ENCODE measurements around the gene PPFIA1. TPM values are rescaled to one million over a fixed set of nuclear protein-coding genes. Genes with fewer than 3 reads are reported as not detected.

The PPFIA1 gene
- total RNA-seq, 1 experiment from 2014 or later, result 63.4 TPM

DNA sequence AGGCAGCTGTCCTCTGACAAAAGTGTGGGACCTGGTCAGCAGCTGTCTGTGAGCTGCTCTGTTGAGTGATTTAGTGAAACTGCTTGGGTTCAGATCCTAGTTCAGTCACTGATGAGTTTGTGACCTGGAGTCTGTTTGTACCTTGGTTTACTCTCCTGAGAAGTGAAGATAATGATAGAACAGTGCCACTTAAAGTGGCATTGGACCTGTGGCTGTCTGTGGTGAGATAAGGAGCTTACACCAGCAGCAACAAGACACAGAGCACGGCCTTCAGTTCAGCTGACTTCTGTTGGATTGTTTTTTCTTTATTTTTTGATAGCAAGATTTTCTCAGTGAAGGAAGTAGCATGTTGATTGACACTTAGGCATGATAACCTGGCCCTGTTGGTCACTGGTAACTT is 81.6 kb downstream of the PPFIA1 start:
- no peak for DNase-seq
- no peak overlapping the region for H3K4me2 ChIP-seq (ENCODE audit: insufficient read depth, insufficient read length, low read length)
- H3K4me3 Mint-ChIP-seq, result no peak overlapping the region
- H3K4ac ChIP-seq (ENCODE audit: low read depth, low read length), result no peak overlapping the region
- no peak overlapping the region; a peak in 1 of 7 replicates for H3K27ac Mint-ChIP-seq
- H3K79me2 ChIP-seq (ENCODE audit: insufficient read depth, low read length), result no peaks in the 10 kb centered on the region
- no peaks in the 10 kb centered on the region for H4K20me1 ChIP-seq (ENCODE audit: control insufficient read depth, insufficient read depth, insufficient read length)
- H2BK5ac ChIP-seq (ENCODE audit: insufficient read length, low read length), result no peak overlapping the region
- H2BK15ac ChIP-seq (ENCODE audit: low read depth, low read length), result no peak overlapping the region
- no peaks in the 10 kb centered on the region for H3K4me1 ChIP-seq (ENCODE audit: insufficient read depth, low read length)
- no peak overlapping the region for H3K9ac ChIP-seq (ENCODE audit: extremely low read depth, insufficient read length, low read length)
- H3K56ac ChIP-seq (ENCODE audit: insufficient read length, low read depth, low read length), result no peak overlapping the region
- no peak overlapping the region for H2BK120ac ChIP-seq (ENCODE audit: low read depth, low read length, poor library complexity, severe bottlenecking)
- H2BK12ac ChIP-seq (ENCODE audit: insufficient read length, low read depth, low read length), result no peak overlapping the region
- no peak overlapping the region for H3K18ac ChIP-seq (ENCODE audit: insufficient read length, low read depth, low read length)
- TF ChIP-seq, protein P1, sequence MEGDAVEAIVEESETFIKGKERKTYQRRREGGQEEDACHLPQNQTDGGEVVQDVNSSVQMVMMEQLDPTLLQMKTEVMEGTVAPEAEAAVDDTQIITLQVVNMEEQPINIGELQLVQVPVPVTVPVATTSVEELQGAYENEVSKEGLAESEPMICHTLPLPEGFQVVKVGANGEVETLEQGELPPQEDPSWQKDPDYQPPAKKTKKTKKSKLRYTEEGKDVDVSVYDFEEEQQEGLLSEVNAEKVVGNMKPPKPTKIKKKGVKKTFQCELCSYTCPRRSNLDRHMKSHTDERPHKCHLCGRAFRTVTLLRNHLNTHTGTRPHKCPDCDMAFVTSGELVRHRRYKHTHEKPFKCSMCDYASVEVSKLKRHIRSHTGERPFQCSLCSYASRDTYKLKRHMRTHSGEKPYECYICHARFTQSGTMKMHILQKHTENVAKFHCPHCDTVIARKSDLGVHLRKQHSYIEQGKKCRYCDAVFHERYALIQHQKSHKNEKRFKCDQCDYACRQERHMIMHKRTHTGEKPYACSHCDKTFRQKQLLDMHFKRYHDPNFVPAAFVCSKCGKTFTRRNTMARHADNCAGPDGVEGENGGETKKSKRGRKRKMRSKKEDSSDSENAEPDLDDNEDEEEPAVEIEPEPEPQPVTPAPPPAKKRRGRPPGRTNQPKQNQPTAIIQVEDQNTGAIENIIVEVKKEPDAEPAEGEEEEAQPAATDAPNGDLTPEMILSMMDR (conservative IDR thresholded peaks at IDR 0.05), result no peak
- no peak overlapping the region for H4K8ac ChIP-seq (replicated peaks; ENCODE audit: insufficient read length, low read depth, low read length)
- no peak overlapping the region for H3K27ac ChIP-seq (ENCODE audit: insufficient read length, low read depth, low read length)
- H3K4me1 Mint-ChIP-seq, result no peaks in the 10 kb centered on the region
- no peaks in the 10 kb centered on the region for H3K9me3 Mint-ChIP-seq
- H2BK20ac ChIP-seq (ENCODE audit: low read depth, low read length, poor library complexity, severe bottlenecking), result no peak overlapping the region
- peaks cover 36 to 81% (median 70%) of the 10 kb centered on the region in 3 experiments for H3K36me3 Mint-ChIP-seq (ENCODE audit: insufficient read depth in 1 of 3, low read depth in 3 of 3)
- no peak overlapping the region for H4K5ac ChIP-seq (ENCODE audit: insufficient read length, low read depth, low read length)
- H3T11ph ChIP-seq (ENCODE audit: low read length), result no peak overlapping the region
- no peaks in the 10 kb centered on the region for H3K27me3 Mint-ChIP-seq (ENCODE audit: low read depth)
- peaks cover 4% of the 10 kb centered on the region for H3K79me1 ChIP-seq (ENCODE audit: insufficient read depth, low read depth, low read length, poor library complexity, severe bottlenecking)
- H3K14ac ChIP-seq (ENCODE audit: insufficient read depth, low read length), result no peak overlapping the region
- no CpG with 5 or more reads among the region's 1 CpG for WGBS (ENCODE audit: extremely low coverage, insufficient read length, low lambda C conversion rate)
- H3K9me3 ChIP-seq (ENCODE audit: control insufficient read depth, low read depth, low read length), result no peaks in the 10 kb centered on the region
- no peak overlapping the region for H2AFZ ChIP-seq (ENCODE audit: low read length)
- no peak overlapping the region for H2AK5ac ChIP-seq (ENCODE audit: insufficient read length, low read length)
- no peaks in the 10 kb centered on the region for H3K23me2 ChIP-seq (ENCODE audit: insufficient read length, low read depth, low read length, poor library complexity, severe bottlenecking)
- H3K23ac ChIP-seq (ENCODE audit: insufficient read length, low read depth, low read length), result no peak overlapping the region
- no peak overlapping the region for H4K91ac ChIP-seq (ENCODE audit: insufficient read length, low read depth, low read length)
- H3K27me3 ChIP-seq (ENCODE audit: insufficient read depth, low read length), result no peaks in the 10 kb centered on the region

Measured in H9 (cell line).